ENCODE measurements around the gene MTG2.

The MTG2 gene

DNA sequence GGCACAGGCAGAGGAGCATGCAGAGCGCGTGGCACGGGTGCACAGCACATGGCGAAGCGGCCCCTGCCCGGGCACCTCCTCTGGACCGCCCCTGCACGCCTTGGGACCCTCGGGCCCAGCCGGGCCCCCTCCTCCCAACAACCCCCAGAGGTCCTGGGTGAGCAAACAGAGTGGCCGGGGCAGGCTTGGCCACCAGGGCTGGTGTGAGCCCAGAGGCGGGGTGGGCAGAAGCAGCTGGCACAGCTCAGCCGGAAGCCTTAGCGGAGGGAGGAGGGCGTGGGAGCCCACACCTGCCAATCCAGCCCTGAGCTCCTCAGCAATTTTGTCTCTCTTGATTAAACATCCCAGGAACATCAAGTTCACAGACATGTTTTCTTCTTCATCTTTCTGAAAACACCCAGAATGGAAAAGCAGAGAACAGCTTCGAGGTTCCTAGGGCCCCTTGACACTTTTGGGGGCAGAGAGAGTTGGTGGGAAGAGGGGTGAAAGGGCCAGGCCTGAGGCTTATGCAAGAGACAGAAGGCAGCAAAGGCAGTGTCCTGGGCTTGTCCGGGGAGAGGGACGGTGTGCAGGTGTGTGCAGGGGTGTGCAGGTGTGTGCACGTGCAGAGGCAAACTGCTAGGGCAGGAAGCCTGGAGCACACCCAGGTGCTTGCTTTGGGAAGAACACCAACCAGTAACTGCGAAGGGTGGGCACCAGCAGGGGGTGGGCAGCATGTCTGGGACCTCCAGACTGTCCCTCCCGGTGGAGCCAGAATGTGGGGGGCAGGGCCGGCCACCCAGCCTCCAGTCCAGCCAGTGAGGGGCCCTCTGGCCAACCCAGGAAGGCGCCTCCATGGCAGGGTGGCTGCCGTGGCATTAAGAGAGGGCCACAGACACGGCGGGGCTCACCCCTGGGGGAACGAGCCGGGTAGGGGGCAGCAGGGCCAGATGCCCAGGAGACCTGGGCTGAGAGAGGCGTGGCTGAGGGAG lies 32.5 kb downstream of the MTG2 start:
- TF ChIP-seq, protein P1, sequence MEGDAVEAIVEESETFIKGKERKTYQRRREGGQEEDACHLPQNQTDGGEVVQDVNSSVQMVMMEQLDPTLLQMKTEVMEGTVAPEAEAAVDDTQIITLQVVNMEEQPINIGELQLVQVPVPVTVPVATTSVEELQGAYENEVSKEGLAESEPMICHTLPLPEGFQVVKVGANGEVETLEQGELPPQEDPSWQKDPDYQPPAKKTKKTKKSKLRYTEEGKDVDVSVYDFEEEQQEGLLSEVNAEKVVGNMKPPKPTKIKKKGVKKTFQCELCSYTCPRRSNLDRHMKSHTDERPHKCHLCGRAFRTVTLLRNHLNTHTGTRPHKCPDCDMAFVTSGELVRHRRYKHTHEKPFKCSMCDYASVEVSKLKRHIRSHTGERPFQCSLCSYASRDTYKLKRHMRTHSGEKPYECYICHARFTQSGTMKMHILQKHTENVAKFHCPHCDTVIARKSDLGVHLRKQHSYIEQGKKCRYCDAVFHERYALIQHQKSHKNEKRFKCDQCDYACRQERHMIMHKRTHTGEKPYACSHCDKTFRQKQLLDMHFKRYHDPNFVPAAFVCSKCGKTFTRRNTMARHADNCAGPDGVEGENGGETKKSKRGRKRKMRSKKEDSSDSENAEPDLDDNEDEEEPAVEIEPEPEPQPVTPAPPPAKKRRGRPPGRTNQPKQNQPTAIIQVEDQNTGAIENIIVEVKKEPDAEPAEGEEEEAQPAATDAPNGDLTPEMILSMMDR (IDR thresholded peaks at IDR 0.05; ENCODE audit: low read depth, low read length) = no peak
- H3K4me3 ChIP-seq (ENCODE audit: low read depth, low read length) = no peak overlapping the region

DNA sequence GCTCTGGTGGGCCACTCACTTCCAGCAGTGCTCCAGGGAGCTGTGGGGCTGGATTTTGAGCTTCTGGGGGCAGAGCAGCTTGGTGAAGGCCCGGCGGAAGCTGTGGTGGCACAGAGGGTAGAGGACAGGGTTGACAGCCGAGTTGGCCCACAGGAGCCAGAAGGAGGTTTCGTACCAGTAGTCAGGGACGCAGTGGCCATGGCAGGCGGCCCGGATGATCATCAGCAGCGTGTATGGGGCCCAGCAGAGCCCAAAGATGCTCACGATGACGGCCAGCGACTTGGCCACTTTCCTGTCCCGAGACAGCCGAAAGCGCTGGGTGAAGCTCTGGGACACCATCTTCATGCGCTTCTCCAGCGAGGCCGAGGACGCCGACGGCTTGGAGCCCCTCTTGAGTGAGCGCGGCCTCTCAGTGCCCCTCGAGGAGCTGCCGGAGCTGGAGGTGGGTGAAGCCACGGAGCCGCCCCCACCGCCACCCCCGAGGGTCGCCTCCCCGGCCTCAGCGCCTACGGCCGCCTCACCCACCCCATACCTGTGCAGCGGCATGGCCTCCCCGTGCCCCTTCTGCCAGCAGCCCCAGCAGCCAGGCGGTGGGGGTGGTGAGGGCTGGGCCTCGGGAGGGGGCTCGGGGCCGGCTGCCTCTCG lies 33.3 kb downstream of the MTG2 start:
- TF ChIP-seq, protein P1 (IDR thresholded peaks at IDR 0.05; ENCODE audit: low read depth, low read length) = no peak
- no peak overlapping the region for H3K4me3 ChIP-seq (ENCODE audit: low read depth, low read length)

DNA sequence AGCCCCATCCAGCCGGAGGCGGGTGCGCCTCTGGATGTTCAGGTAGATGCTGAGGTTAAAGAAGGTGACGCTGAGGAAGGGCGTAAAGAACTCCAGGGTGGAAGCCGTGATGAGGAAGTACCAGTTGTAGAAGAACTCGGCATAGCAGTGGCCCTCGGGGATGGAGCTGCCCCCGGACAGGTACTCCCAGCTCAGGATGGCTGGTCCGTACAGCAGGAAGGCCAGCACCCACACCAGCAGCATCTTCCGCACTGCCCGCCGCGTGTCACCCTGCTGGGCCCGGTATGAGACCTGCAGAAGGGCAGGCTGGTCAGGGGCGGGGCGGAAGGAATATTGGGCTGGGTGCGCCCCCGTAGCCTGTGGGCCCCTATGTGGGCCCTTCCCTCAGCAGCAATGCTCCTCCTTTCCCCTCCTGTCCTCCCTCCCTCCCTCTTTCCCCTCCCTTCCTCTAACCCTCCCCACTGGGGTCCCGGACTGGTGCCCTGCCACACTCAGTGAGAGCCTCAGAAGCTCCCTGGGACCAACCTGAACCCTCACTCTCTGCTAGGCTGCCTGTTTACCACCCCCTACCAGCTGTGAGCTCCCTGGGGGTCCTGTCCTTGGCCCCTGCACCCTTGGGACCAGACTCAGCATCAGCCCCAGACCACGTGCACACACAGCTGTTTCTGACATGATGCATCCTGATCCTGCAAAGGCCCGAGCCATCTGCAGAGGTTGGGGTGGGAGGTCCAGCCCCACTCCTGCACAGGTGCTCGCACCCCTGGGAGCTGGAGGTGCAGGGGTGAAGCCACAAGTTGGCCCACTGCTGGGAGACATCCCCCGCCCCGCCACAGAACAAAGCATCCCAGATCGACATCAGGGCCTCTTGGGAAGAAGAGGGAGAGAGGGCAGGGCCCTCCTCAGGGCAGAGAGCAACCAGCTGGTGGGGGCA lies 34.1 kb downstream of the MTG2 start:
- TF ChIP-seq, protein P1 (IDR thresholded peaks at IDR 0.05; ENCODE audit: low read depth, low read length) = no peak
- no peak overlapping the region for H3K4me3 ChIP-seq (ENCODE audit: low read depth, low read length)

DNA sequence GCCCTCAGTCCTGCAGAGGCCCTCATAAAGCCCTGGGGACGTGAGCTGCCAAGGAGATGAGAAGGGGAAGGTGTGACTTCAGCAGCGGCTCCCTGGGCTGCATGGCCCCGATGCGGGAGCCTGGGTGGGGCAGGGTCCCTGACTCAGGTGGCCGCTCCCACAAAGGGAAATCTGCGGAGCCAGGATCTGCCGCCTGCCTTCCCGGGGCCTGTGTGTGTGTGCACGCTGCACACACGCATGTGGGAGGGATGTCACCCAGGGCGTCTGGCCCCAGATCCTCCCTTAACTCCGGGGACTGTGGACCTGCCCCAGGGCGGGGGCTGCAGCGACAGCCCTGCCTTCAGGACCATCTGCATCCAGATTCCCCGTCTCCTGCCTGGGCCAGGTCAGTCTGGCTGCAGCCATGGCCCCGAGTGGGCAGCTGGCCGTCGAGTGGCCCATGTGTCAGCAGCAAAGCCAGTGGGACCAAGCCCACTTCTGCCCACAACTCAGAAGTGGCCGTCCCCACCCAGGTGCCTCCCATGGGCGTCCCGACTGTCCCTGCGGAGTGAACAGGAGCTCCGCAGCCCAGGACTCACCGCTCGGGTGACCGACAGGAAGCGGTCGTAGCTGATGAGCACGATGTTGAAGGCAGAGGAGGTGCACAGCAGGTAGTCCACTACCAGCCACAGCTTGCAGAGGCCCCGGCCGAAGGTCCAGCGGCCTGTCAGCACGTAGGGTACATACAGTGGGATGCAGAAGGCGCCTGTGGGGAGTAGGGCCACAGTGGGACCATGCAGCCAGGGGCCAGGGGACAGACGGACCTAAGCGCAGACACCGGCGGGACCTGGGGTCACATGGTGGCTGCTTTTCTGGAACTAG lies 35.3 kb downstream of the MTG2 start:
- TF ChIP-seq, protein P1 (IDR thresholded peaks at IDR 0.05; ENCODE audit: low read depth, low read length) = no peak
- H3K4me3 ChIP-seq (ENCODE audit: low read depth, low read length) = no peak overlapping the region

DNA sequence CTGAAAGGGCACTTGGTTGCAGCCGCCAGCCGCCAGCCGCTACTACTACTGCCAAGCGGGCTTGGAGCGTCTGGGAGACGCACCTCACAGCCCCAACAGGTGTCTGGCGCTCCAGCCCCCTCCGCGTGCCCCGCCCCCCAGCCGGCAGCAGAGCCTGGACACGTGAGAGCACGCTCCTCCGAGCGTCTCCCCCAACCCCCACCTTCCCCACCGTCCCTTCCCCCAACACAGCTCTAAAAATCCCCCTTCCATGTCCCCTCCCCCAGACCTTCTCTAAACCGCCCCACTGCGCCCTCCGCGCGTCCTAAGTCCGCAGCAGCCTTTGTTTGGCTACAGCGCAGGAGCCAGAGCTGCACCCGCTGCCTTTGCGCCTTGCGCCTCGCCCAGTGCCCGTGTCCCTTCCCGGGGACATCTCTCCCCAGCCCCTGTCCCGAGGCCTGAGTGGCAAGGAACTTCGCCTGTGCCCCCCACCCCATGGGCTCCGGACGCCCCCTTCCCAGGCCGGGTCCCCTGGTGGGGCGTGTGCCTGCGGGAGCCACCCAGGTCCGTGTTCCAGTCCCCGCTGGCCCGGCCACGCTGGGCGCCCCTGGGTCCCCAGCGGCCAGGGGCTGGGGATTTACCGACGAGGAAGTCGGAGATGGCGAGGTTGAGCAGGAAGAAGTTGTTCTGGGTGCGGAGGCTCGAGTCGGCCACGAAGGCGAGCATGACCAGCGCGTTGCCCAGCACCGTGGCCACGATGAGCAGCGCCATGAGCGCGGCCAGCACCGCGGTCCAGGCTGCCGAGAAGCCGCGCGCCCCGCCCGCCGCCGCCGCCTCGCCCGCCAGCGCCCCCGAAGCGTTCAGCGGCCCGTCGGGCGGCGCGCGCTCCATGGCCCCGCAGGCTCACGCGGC lies 36.5 kb downstream of the MTG2 start:
- TF ChIP-seq, protein P1 (IDR thresholded peaks at IDR 0.05; ENCODE audit: low read depth, low read length) = no peak
- no peak overlapping the region for H3K4me3 ChIP-seq (ENCODE audit: low read depth, low read length)
